HAP-1 (cell line): ENCODE measurements around the gene ORC2.

Experiments used
- DNase-seq, 2 experiments: peaks; one replicate each; pipeline ENCODE4 v3.0.0-alpha.2; 2016 to 2020; ENCODE audit warnings: low spot score in 2 of 2
- H3K27me3 ChIP-seq: fragments of 250-450 bp; sonication (Bioruptor Pico); 2 replicates; pipeline ENCODE4 v1.5.1; 2020; ENCODE audit warnings: low read depth, mild to moderate bottlenecking, moderate library complexity
- H3K36me3 ChIP-seq: fragments of 250-450 bp; sonication (Bioruptor Pico); replicated peaks from 2 replicates; pipeline ENCODE4 v1.5.1; 2020; ENCODE audit warnings: mild to moderate bottlenecking
- H3K4me1 ChIP-seq: fragments of 250-450 bp; sonication (Bioruptor Pico); 2 replicates; pipeline ENCODE4 v1.5.1; 2020; ENCODE audit warnings: mild to moderate bottlenecking
- H3K4me3 ChIP-seq: fragments of 250-450 bp; sonication (Bioruptor Pico); 2 replicates; pipeline ENCODE4 v1.5.1; 2020; ENCODE audit warnings: mild to moderate bottlenecking, moderate library complexity
- H3K9me3 ChIP-seq: fragments of 250-450 bp; sonication (Bioruptor Pico); 2 replicates; pipeline ENCODE4 v1.5.1; 2020; ENCODE audit warnings: mild to moderate bottlenecking, moderate library complexity
- in situ Hi-C: fragments of 300-500 bp; cut with MboI; formaldehyde crosslinking; loops from 3 replicates; pipeline ENCODE4 v1.14.3; 2020; ENCODE audit warnings: low sequenced_read_pairs, inconsistent platforms, mixed read lengths

Gene ORC2

DNA sequence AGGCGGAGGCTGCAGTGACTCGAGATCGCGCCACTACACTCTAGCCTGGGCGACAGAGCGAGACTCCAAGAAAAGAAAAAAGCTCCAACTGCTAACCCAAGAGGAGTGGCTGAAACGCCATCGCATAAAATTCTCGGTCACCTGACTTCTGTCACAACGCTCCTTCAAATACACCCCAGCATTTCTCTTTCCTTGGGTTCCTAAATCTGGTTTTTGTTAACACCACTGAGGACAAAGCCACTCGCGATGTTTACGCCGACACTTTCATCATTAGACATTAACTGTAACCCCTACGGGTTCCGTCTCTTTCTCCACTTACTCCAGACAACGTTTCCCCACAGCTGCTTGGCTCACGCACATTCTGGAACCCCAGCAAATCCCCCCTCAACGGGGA lies 99.7 kb downstream of the ORC2 start:
- Histone ChIP-seq H3K4me3 (peak overlapping the region; percentile 98), H3K36me3 (peaks cover 44% of the 10 kb centered on the region), H3K4me1 (peaks cover 16% of the 10 kb centered on the region), H3K27me3 (no peaks in the 10 kb centered on the region), H3K9me3 (no peaks in the 10 kb centered on the region)
- in situ Hi-C loops, result no loop called here
- DNase-seq, result peak in 1 of 2 experiments; percentile 28

- Histone ChIP-seq H3K36me3 (peaks cover 56% of the 10 kb centered on the region), H3K4me1 (peaks cover 16% of the 10 kb centered on the region), H3K27me3 (no peaks in the 10 kb centered on the region), H3K9me3 (no peaks in the 10 kb centered on the region), H3K4me3 (peak overlapping the region; percentile 98)
- DNase-seq, result peak; percentile 44
- in situ Hi-C loops, result no loop called here
Measured at GRCh38 chr2:200862532-200863000, 100.9 kb downstream of the ORC2 start.

GRCh38 chr2:200861617-200862155 lies 101.8 kb downstream of the ORC2 start:
- peaks cover 16% of the 10 kb centered on the region for H3K4me1 ChIP-seq
- no peaks in the 10 kb centered on the region for H3K27me3 ChIP-seq
- in situ Hi-C loops, result no loop called here
- no peaks in the 10 kb centered on the region for H3K9me3 ChIP-seq
- H3K4me3 ChIP-seq, result peak overlapping the region; percentile 98
- no peak for DNase-seq
- peaks cover 64% of the 10 kb centered on the region for H3K36me3 ChIP-seq

DNA sequence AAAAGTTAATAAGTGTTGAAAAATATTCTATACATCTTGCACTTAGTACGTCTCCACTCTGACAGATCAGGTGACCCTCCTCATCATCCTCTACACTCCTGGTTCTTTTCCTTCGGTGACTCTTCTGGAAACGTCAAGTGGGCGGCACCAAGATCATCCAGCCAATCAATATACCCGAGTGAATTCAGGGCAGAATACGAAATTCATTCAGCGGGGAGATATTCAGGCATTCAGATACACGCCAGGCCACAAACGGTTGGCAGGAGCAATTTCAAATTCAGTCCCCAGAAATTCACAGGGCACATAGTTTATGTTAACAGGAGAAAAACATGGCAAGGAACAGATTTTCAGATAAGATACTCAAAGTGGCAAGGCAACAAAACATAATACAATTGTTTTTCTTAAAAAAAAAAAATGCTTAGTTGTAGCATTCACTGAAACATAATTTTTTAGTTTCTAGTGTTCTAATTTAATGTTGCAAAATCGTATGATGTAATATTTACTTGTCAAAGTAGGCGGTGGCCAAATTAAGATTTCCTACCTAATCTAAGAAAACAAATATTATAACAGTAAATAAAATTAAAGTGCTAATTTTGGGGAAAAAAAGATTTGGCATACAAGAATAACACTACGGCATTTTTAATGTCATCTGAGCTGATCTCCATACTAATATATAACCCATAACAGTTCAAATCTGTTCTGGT lies 103.2 kb downstream of the ORC2 start:
- DNase-seq, result no peak
- in situ Hi-C loops, result no loop called here
- Histone ChIP-seq H3K27me3 (no peaks in the 10 kb centered on the region), H3K9me3 (no peaks in the 10 kb centered on the region), H3K4me3 (no peak overlapping the region), H3K36me3 (peaks cover 79% of the 10 kb centered on the region), H3K4me1 (peaks cover 16% of the 10 kb centered on the region)
